ENCODE results near the gene CSDE1.

GRCh38 chr1:114728553-114728952 is 29.2 kb downstream of the CSDE1 start:
- TF ChIP-seq CTCF (IDR thresholded peaks at IDR 0.05), result no peak
- TF ChIP-seq POLR2A (IDR thresholded peaks at IDR 0.05), result no peak
